GM12878 (cell line): ENCODE data around the gene ANXA11. TPM values are rescaled to one million over a fixed set of nuclear protein-coding genes. Genes with fewer than 3 reads are reported as not detected.
"Not testable (repeated sequence)": the region's sequence is repeated elsewhere in the genome, so short reads cannot be mapped to it uniquely, and the experiment has no call there.

Source experiments
- ATAC-seq: fragments of 200-7000 bp; cut with Tn5 transposase; 3 replicates; pipeline ENCODE4 v1.9.1; 2020; ENCODE audit warnings: mild to moderate bottlenecking, moderate library complexity
- BruUV-seq: library from RNA; stranded (reverse); fragments of 400-500 nt; replicated peaks from 2 replicates; lab custom pipeline; 2021; lab: Mats Ljungman, UMichigan
- CTCF ChIA-PET: fragments of 300-600 bp; sonication (Branson Sonifier 250); formaldehyde crosslinking; extraction: SDS; loops from one replicate; lab custom pipeline; 2021; ENCODE audit warnings: inconsistent platforms; lab: Yijun Ruan, JAX
- POLR2A ChIA-PET: fragments of 350-600 bp; formaldehyde crosslinking; extraction: SDS; loops from one replicate; lab custom pipeline; 2021; ENCODE audit warnings: inconsistent platforms; lab: Charles Lee
- RAD21 ChIA-PET: fragments of 300-600 bp; sonication (Branson Sonifier 250); formaldehyde crosslinking; loops from one replicate; lab custom pipeline; 2023; ENCODE audit warnings: antibody characterized with exemption; ENCODE audit not compliant: unreplicated experiment; lab: Charles Lee
- SMC1A ChIA-PET: fragments of 300-600 bp; sonication (Branson Sonifier 250); formaldehyde crosslinking; loops from one replicate; lab custom pipeline; 2023; ENCODE audit not compliant: unreplicated experiment, uncharacterized antibody; lab: Charles Lee
- DNase-seq: peaks from one replicate; pipeline ENCODE4 v3.0.0-alpha.2; 2011; ENCODE audit warnings: low read depth, low spot score
- FAIRE-seq: peaks from 3 replicates; lab custom pipeline; 2011; peaks lifted over from hg19 to GRCh38; lab: Jason Lieb, UNC
- H2AFZ ChIP-seq: 2 replicates; pipeline ENCODE4 v1.6.0; 2011; ENCODE audit warnings: low read depth, low read length, control low read depth; ENCODE audit not compliant: control insufficient read depth
- H3K27ac ChIP-seq: 2 replicates; pipeline ENCODE4 v1.5.1; 2011; ENCODE audit warnings: control low read depth; ENCODE audit not compliant: control insufficient read depth, insufficient read depth
- H3K27me3 ChIP-seq, 2 experiments: replicated peaks in 1 of 2; 2 replicates each; pipeline versions ENCODE4 v1.6.0 to v1.6.1; 2011; ENCODE audit warnings: low read length in 1 of 2; ENCODE audit not compliant: control insufficient read depth in 2 of 2, insufficient read depth in 2 of 2
- H3K36me3 ChIP-seq, 2 experiments: 2 replicates each; pipeline ENCODE4 v1.5.1; 2011; ENCODE audit warnings: low read length in 1 of 2; ENCODE audit not compliant: control insufficient read depth in 2 of 2, insufficient read depth in 2 of 2
- H3K4me1 ChIP-seq: 2 replicates; pipeline ENCODE4 v1.6.1; 2011; ENCODE audit warnings: mild to moderate bottlenecking, low read length, moderate library complexity, mixed read lengths; ENCODE audit not compliant: control insufficient read depth, insufficient read depth
- H3K4me2 ChIP-seq: 2 replicates; pipeline ENCODE4 v1.6.0; 2011; ENCODE audit warnings: control low read depth; ENCODE audit not compliant: control insufficient read depth, insufficient read depth
- H3K4me3 ChIP-seq: fragments of 200-600 bp; sonication (generic); 2 replicates; pipeline ENCODE4 v1.5.1; 2016
- H3K79me2 ChIP-seq: 2 replicates; pipeline ENCODE4 v1.6.0; 2011; ENCODE audit warnings: low read length; ENCODE audit not compliant: control insufficient read depth, insufficient read depth
- H3K9ac ChIP-seq: 2 replicates; pipeline ENCODE4 v1.8.0; 2011; ENCODE audit warnings: low read length, control low read depth, mixed read lengths; ENCODE audit not compliant: control insufficient read depth, insufficient read depth
- H3K9me3 ChIP-seq: replicated peaks from 3 replicates; pipeline ENCODE4 v1.5.1; 2011; ENCODE audit warnings: mild to moderate bottlenecking, low read length; ENCODE audit not compliant: control insufficient read depth, insufficient read depth
- H4K20me1 ChIP-seq: 2 replicates; pipeline ENCODE4 v1.6.0; 2011; ENCODE audit not compliant: control insufficient read depth, insufficient read depth
- CBFB ChIP-seq: IDR thresholded peaks from 2 replicates; pipeline ENCODE4 v1.6.1; 2016; ENCODE audit warnings: antibody characterized with exemption, low read depth
- EED ChIP-seq: sonication (generic); IDR thresholded peaks from 2 replicates; pipeline ENCODE4 v1.6.1; 2016; ENCODE audit warnings: antibody characterized with exemption, low read depth
- RELB ChIP-seq: fragments of 450-650 bp; IDR thresholded peaks from 2 replicates; pipeline ENCODE4 v1.6.1; 2017; ENCODE audit warnings: low read depth, mild to moderate bottlenecking, moderate library complexity
- STAT3 ChIP-seq: IDR thresholded peaks from 2 replicates; pipeline ENCODE4 v1.6.1; 2011; ENCODE audit warnings: low read depth, low read length, improper control_type of control experiment
- TARDBP ChIP-seq: IDR thresholded peaks from 2 replicates; pipeline ENCODE4 v1.6.1; 2016; ENCODE audit warnings: borderline replicate concordance
- ZNF384 ChIP-seq: IDR thresholded peaks from 2 replicates; pipeline ENCODE4 v1.6.1; 2012; ENCODE audit warnings: low read depth, mild to moderate bottlenecking, low read length, improper control_type of control experiment, borderline replicate concordance
- WGBS: methylation state at CpG from one replicate; pipeline ENCODE4 v1.1.6; 2016; ENCODE audit warnings: low lambda C conversion rate; ENCODE audit not compliant: insufficient replicate concordance, insufficient coverage; ENCODE audit errors: missing lambda C conversion rate; 5-methylcytosine and 5-hydroxymethylcytosine counted together
- in situ Hi-C: fragments of 300-500 bp; cut with MboI; formaldehyde crosslinking; loops from 9 replicates; pipeline ENCODE4 v1.14.3; 2018; ENCODE audit warnings: mixed read lengths
- intact Hi-C: fragments of 100-400 bp; cut with micrococcal nuclease; formaldehyde crosslinking; loops from one replicate; pipeline ENCODE4 v1.14.2; 2022; ENCODE audit not compliant: unreplicated experiment
- polyA plus RNA-seq, 11 experiments: library from polyadenylated mRNA; depleted of rRNA in 4 of 11; unstranded in 6 of 11; stranded (reverse) in 5 of 11; fragments of >200 nt; fragmentation: Nextera tagmentation in 4 of 11; fragmentation: Illumina TruSeq in 1 of 11; extraction: Ambion mirVana in 4 of 11; extraction: Trizol in 1 of 11; gene quantifications; 1 replicate in 1 of 11; 2 replicates in 10 of 11; pipeline versions ENCODE4 v1.2.1 to v1.2.3, GENCODE V29; 2011 to 2016; ENCODE audit warnings: inconsistent platforms in 2 of 11, missing spikeins in 2 of 11, low read depth in 1 of 11
- total RNA-seq, 4 experiments: library from RNA; depleted of rRNA in 3 of 4; stranded (reverse); fragments of >200 nt in 3 of 4; fragmentation: Illumina TruSeq in 1 of 4; extraction: Trizol in 1 of 4; gene quantifications; 2 replicates each; pipeline versions ENCODE4 v1.2.1 to v1.2.3, GENCODE V29; 2013 to 2021

Gene ANXA11
- total and polyA plus RNA-seq, 10 of the 15 experiments (the other 5 are each of a cell fraction or from before 2014, with no cell fraction given), result 25.0 to 129 (median 72.2) TPM

DNA sequence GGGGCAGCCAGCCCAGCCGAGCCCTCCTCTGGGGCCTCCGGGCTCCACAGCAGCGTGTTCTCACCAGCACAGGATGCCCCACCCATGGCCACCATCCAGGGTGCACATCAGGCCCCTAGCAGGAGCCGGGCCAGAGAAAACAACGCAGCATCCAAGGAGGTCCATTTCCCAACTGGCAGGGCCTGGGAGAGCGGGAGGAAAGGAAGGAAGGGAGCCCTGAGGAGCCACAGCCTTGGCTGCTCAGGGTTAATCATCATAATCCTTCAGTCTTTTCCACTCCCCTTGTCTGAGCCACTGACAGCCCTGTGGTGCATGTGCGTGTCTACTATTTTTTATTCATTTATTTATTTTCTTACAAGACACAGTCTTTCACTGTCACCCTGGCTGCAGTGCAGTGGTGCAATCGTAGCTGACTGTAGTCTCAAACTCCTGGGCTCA, 69.2 kb downstream of the ANXA11 start:
- Histone ChIP-seq H3K9me3 (no peaks in the 10 kb centered on the region), H4K20me1 (no peaks in the 10 kb centered on the region), H3K9ac (no peak overlapping the region), H3K4me2 (no peak overlapping the region), H3K27ac (no peak overlapping the region), H3K4me1 (no peaks in the 10 kb centered on the region), H3K36me3 (no peaks in the 10 kb centered on the region), H3K4me3 (no peak overlapping the region), H3K79me2 (no peaks in the 10 kb centered on the region), H3K27me3 (peaks cover 3 to 7% of the 10 kb centered on the region in 2 experiments; a peak in 3 of 4 replicates), H2AFZ (no peak overlapping the region)
- WGBS, result 38% methylated on average over 8 of the region's 8 CpGs
- DNase-seq (no peak), FAIRE-seq (no peak), ATAC-seq (no peak)
- no peak for TF ChIP-seq CBFB
- TF ChIP-seq RELB, result no peak
- no peak for TF ChIP-seq TARDBP
- no peak for TF ChIP-seq STAT3
- no peak for TF ChIP-seq EED
- TF ChIP-seq ZNF384, result no peak
- POLR2A ChIA-PET, result no interaction called here
- SMC1A ChIA-PET, result no interaction called here
- intact Hi-C loops, result no loop called here
- BruUV-seq, result no TSS peak
- CTCF ChIA-PET, result no interaction called here
- RAD21 ChIA-PET, result no interaction called here
- in situ Hi-C loops, result no loop called here

DNA sequence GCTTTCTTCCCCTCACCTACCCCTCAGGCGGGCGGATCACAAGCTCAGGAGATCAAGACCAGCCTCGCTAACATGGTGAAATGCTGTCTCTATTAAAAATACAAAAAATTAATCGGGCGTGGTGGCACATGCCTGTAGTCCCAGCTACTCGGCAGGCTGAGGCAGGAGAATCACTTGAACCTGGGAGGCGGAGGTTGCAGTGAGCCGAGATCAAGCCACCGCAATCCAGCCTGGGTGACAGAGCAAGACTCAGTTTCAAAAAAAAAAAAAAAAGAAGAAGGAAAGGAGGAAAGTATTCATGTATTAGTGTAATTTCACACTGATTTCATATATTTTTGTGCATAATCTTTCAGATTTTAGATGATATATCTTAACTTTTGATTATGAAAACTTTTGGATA, 71.7 kb downstream of the ANXA11 start:
- DNase-seq, BruUV-seq, H2AFZ ChIP-seq, CTCF ChIA-PET, H3K4me3 ChIP-seq, H4K20me1 ChIP-seq, H3K4me2 ChIP-seq, SMC1A ChIA-PET, H3K4me1 ChIP-seq, H3K36me3 ChIP-seq, H3K27me3 ChIP-seq, POLR2A ChIA-PET, H3K9me3 ChIP-seq, ATAC-seq, H3K9ac ChIP-seq, FAIRE-seq, H3K27ac ChIP-seq, intact Hi-C loops, H3K79me2 ChIP-seq, RAD21 ChIA-PET, in situ Hi-C loops: not testable (repeated sequence)
- WGBS, result 49% methylated on average over 8 of the region's 9 CpGs
